Measurements from ENCODE around the gene MRPL2.

The MRPL2 gene

GRCh38 chr6:43059168-43060033 lies at the start of gene MRPL2, which contains the start of gene KLC4:
MRPL2 (minus strand) TSS chr6:43059434; CDS start chr6:43059381, 53 bp downstream.
KLC4 (plus strand) TSS chr6:43059631; CDS start chr6:43061336, 1,705 bp downstream.
- DNase-seq = peak; percentile 99

- DNase-seq = no peak
These were observed 48.3 kb upstream of the MRPL2 start for GRCh38 chr6:43107344-43108062.

- DNase-seq = no peak
These were observed 46.4 kb upstream of the MRPL2 start for GRCh38 chr6:43105538-43106222.

GRCh38 chr6:43103253-43103876 lies 44.1 kb upstream of the MRPL2 start:
- DNase-seq = no peak

- no peak for DNase-seq
These were observed 42.3 kb upstream of the MRPL2 start for GRCh38 chr6:43101497-43101896.

- DNase-seq = no peak
These were observed 38.3 kb upstream of the MRPL2 start for GRCh38 chr6:43097502-43097901.

GRCh38 chr6:43097098-43097489 lies 37.9 kb upstream of the MRPL2 start:
- no peak for DNase-seq

GRCh38 chr6:43096451-43097097 lies 37.3 kb upstream of the MRPL2 start:
- DNase-seq = no peak

- no peak for DNase-seq
These were observed 36.7 kb upstream of the MRPL2 start for GRCh38 chr6:43095939-43096338.

GRCh38 chr6:43093436-43094289 lies 34.4 kb upstream of the MRPL2 start:
- peak; percentile 42 to 61 (median 44) for DNase-seq

- DNase-seq = no peak
These were observed 33.4 kb upstream of the MRPL2 start for GRCh38 chr6:43092635-43093034.

GRCh38 chr6:43091436-43091991 lies 32.3 kb upstream of the MRPL2 start:
- DNase-seq = no peak

- no peak for DNase-seq
These were observed 31.8 kb upstream of the MRPL2 start for GRCh38 chr6:43091020-43091419.

- no peak for DNase-seq
These were observed 31.3 kb upstream of the MRPL2 start for GRCh38 chr6:43090559-43090956.

GRCh38 chr6:43089874-43090558 lies 30.8 kb upstream of the MRPL2 start:
- DNase-seq = no peak

GRCh38 chr6:43089467-43089866 lies 30.2 kb upstream of the MRPL2 start:
- no peak for DNase-seq

- peak; percentile 18 to 27 (median 23) for DNase-seq
These were observed 29.4 kb upstream of the MRPL2 start for GRCh38 chr6:43088654-43089056.

- peak; percentile 13 to 38 (median 27) for DNase-seq
These were observed 26.9 kb upstream of the MRPL2 start for GRCh38 chr6:43086022-43086658.

- no peak for DNase-seq
These were observed 23.8 kb upstream of the MRPL2 start for GRCh38 chr6:43082806-43083655.
